Measurements from ENCODE around the gene LRRTM2.
"Not testable (repeated sequence)": the region's sequence is repeated elsewhere in the genome, so short reads cannot be mapped to it uniquely, and the experiment has no call there.

Gene LRRTM2

DNA sequence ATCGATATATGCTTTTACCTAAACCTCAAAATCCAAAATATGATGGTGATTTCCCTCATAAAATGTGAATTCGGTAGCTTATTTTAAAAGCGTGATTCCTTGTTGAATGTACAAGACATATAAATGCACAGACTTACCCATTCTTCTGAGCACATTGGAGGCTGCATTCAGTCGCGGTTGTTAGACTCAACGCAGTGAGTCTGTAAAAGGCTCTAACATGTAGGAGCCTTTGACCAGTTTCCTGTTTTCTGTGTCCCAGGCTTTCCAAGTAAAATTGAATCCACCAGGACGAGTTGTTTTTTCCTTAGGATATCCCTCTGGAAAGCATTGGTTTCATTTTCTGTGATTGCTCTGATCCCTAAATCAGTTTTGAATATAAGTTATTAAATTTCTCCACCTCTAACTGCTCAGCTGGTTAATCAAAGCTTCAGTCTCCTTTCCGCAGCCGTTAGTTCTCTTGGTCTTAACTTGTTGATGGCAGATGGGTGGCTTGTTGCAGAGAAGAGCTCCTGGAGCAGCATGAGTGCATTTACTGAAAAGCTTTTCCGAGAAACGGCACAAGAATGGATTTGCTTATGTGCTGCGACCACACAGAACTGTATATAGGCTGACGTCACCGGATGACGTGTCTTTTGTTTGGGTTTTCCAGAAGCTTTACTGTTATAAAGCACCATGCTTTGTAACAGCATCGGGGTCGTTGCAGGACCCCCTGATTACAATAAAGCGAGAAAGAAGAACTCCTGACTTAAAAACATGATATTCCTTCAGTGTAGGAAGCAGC is at the start of gene LRRTM2:
Gene LRRTM2 (minus strand): TSS at position 565 of the 781 bp plus-strand sequence. CDS start 424 bp downstream, at position 141.
- DNase-seq (ENCODE audit: low read depth in 2 of 2) = no peak

- DNase-seq (ENCODE audit: low read depth in 2 of 2) = no peak
These were observed 47.4 kb upstream of the LRRTM2 start for GRCh38 chr5:138922494-138922893.

DNA sequence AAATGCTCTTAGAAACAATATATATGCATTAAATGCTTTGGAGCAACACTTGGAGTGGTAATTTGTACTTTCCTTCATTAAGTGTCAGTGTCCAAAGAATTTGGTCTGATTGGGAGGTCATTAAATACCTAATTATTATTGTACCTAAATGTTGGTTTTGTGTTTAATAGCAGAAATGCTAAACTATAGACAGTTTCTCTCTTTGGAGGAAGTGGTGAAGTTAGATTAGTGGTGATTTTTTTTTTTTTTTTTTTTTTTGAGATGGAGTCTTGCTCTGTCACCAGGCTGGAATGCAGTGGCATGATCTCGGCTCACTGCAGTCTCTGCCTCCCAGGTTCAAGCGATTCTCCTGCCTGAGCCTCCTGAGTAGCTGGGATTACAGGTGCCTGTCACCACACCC is 46.2 kb upstream of the LRRTM2 start:
- not testable (repeated sequence) for DNase-seq (ENCODE audit: low read depth in 2 of 2)

- no peak for DNase-seq (ENCODE audit: low read depth in 2 of 2)
These were observed 45.0 kb upstream of the LRRTM2 start for GRCh38 chr5:138920181-138920580.

DNA sequence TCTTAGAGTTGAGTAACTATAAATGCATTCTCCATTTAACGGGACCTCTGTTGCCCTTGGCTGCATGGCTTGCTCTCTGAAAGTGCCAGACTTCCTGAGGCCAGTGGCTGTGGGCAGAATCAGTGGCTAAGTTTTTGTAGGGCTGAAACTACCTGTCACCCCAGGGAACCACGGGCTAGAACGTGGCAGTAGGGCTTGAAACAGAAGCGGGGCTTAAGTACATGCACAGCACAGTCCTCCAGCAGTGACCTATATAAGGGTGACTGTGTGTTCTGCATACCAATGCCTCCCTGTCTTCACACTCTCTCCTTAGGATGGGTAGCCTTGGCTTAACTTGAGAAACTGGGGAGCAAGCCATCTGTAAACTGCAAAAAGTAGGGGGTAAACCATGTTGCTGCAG is 43.6 kb upstream of the LRRTM2 start:
- no peak for DNase-seq (ENCODE audit: low read depth in 2 of 2)

DNA sequence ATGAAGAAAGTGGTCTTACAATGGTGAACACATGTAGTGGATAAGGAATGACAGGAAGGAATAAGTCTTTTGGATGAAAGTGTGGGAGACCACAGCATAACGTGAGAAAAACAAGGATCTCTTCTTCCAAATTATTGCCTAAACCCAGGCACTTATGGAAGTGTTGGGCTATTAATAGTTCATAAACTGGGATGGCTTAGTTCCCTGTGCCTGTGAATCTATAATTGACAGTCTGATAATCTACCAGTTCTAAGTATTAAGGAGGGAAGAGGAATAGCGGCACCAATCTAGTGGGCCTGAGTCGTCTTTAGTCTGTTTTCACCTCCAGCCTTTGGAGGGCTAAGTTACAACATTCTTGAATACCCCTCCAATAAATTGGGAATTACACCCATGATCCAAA is 39.2 kb upstream of the LRRTM2 start:
- DNase-seq (ENCODE audit: low read depth in 2 of 2) = no peak

DNA sequence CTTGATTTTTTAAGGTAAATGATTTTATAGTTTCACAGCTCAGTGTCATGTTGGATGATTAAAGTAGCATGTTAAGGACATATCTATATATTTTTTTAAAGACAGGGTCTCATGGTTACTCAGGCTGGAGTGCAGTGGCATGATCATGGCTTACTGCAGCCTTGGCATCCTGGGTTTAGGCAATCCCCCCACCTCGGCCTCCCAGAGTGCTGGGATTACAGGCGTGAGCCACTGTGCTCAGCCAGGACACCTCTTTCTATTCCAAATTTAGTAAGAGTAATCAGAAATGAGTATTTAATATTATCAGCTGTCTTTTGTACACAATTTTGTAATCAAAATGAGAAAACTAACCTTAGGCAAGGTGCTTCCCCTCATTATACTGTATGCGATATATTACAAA is 38.6 kb upstream of the LRRTM2 start:
- no peak for DNase-seq (ENCODE audit: low read depth in 2 of 2)

DNA sequence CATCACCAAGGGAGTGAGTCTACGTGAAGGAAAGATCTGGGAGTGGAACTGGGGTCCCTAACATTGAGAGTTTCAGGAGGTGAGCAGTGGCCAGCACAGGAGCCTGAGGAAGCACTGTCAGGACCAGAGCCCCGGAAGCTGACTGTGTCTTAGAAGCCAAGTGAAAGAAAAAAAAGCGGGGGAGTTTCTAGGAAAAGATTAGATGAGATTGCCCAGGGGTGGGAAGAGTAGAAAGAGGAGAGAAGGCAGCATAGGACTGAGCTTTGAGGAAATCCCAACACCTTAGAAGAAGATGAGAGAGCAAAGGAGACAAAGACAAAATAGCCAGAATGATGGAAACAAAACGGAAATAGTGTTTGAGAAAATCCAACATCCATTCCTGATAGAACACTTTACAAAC is 37.0 kb upstream of the LRRTM2 start:
- no peak for DNase-seq (ENCODE audit: low read depth in 2 of 2)

DNA sequence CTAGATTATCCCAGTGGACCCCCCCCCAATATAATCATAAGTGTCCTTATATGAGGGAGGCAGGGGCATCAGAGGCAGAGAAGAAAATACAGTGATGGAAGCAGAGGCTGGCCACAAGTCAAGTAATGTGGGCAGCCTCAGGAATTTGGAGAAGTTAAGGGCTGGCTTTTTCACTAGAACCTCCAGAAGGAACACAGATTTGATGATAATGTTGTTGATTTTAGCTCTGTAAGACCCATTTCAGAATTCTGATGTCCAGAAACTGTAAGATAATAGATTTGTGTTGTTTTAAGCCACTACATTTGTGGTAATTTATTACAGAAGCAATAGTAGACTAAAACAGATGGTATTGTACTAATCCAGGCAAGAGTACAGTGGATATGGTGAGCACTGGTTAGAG is 36.3 kb upstream of the LRRTM2 start:
- DNase-seq (ENCODE audit: low read depth in 2 of 2) = no peak

GRCh38 chr5:138910546-138911185 is 35.5 kb upstream of the LRRTM2 start:
- DNase-seq (ENCODE audit: low read depth in 2 of 2) = no peak

DNA sequence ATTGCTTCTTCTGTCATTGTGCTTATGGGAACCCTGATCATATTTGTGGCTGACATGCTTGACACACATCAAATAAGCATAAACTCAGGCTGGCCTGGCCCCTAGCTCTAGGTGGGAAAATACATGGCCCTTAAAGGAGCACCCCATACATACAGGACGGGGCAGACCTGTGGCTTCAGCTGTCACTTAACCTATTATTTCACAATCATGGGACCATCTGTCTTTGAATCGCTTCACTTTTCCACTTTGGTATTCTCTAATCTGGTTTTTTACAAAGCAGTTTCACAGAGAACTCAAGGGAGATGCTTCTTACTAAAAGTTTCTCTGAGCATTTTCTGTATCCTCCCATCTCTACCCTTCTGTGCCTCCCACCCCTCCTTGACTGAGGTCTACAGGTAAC is 34.6 kb upstream of the LRRTM2 start:
- no peak for DNase-seq (ENCODE audit: low read depth in 2 of 2)

DNA sequence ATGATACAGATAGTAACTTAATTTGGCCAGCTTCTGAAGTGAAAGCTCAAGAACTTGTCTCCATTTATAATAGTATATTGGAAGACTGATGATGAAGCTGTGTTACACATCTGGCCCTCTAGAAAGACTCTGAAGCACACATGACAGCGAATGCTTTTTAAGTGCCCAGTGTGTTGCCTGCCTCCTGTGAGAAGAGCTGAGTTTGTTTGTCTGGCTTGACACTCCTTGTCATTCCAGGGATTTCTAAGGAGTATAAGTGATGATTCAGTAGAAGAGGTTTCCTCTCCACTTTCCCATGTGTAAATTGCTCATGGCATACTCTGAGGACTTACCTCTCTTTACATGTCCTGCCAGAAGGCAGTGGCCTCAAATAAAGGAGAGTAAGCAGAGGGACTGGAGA is 30.4 kb upstream of the LRRTM2 start:
- no peak for DNase-seq (ENCODE audit: low read depth in 2 of 2)

- DNase-seq (ENCODE audit: low read depth in 2 of 2) = no peak
These were observed 28.1 kb upstream of the LRRTM2 start for GRCh38 chr5:138903130-138903775.

DNA sequence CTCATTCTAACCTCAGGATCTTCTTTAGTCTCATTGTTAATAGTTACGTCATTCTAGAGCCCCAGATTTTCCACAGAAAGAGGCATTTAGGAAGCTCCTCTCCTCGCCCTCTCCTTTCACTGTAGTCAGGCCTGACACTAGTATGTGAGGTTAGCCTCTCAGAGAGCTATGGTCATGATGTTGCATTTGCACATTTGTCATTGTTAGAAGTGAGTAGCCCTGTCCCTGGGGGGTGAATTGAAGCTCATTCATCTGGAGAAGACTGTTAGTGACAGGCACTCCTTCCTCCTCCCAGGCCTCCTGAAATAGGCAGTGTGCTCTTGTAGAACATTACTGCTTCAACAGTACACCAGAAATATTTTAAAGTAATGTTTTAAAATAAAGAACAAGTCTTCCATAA is 26.6 kb upstream of the LRRTM2 start:
- DNase-seq (ENCODE audit: low read depth in 2 of 2) = no peak

DNA sequence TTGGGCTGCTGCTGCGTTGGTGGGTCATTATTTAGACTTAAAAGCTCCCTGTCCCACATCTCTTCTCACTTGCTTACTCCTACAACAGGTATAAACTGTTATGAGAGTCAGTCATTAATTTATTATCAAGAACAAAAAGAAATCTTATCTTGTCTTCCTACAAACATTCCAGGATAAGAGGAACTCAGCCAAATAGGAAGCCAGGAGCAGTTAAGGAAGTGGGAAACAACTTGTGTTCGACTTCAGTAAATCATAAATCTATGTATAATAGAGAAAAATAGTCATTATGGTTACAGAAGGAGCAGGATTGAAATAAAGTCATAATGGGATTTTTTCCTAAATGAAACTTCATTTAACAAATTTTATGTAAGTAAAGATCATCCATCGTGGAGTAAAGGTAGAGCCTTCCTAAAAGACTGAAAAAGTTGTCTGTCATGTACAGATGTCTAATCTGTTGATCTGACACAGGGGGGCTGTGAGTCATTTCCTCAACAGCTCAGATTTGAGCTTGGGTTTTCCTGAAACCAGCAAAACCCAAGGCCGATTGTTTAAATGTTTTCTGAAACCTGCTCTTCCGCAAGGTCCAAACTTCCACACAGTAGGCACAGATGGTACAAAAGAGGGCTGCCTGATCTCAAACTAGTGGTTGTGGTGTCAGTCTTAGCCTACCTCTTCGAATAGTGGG is 25.3 kb upstream of the LRRTM2 start:
- DNase-seq (ENCODE audit: low read depth in 2 of 2) = no peak

DNA sequence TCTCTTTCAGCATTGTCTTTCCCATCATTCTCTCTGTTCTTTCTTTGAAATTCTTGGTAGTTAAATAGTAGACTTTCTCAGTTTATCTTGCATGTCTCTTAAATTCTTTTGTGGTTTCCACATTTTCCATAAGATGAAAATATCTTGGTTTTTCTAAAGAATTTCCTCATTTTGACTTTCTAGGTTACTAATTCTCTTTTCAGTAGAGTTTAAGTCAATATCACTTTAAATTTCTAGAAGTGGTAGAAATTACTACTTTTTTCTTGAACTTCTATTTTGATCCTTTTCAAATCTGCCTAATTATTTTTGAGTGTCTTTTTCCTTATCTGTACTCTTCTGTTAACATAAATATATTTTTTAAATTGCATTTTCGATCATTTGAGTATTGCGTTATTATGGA is 23.6 kb upstream of the LRRTM2 start:
- no peak for DNase-seq (ENCODE audit: low read depth in 2 of 2)

GRCh38 chr5:138898299-138898698 is 23.2 kb upstream of the LRRTM2 start:
- DNase-seq (ENCODE audit: low read depth in 2 of 2) = no peak

DNA sequence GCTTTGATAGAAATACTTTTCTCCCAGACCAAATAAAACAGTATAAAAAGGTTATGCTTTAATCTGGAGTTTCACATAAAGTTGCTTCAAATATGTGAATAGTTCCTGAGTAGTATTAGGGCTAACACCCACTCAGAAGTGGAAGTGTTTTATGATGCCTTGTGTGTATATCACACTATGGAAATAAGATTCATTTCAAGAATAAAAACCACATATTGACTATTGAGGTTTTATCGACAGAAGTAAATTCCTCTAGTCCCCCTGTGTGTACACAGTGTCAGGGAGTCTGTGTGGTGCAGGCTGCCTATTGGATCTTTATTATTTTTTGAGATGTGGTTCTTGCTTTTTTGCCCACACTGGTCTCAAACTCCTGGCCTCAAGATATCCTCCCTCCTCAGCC is 20.8 kb upstream of the LRRTM2 start:
- no peak for DNase-seq (ENCODE audit: low read depth in 2 of 2)

DNA sequence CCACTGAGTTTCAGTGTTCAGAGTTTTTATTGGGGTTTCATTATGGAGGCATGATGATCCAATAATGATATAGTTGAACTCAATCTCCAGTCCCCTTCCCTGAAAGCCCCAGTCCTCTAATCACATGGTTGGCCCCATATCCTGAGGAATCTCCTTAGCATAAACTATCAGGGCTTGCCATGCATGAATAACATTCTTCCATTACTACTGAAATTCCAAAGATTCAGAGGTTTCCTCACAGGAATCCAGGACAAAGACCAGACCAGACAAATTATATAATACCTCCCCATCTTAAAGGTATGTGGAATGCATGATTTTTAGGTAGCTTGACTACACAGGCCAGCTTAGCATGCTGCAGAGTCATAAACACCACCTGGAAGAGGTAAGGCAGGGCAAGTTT is 15.5 kb upstream of the LRRTM2 start:
- DNase-seq (ENCODE audit: low read depth in 2 of 2) = no peak

GRCh38 chr5:138889994-138890393 is 14.9 kb upstream of the LRRTM2 start:
- no peak for DNase-seq (ENCODE audit: low read depth in 2 of 2)

GRCh38 chr5:138884554-138884953 is 9.4 kb upstream of the LRRTM2 start:
- DNase-seq (ENCODE audit: low read depth in 2 of 2) = no peak

- DNase-seq (ENCODE audit: low read depth in 2 of 2) = no peak
These were observed 9.0 kb upstream of the LRRTM2 start for GRCh38 chr5:138884094-138884493.

All from stimulated activated CD8-positive, alpha-beta memory T cell treated with anti-CD3 and anti-CD28 coated beads, Interleukin-7, amount 100 ng/mL, for 4 hours (primary cell).